Measurements from ENCODE around the gene ENDOV.

ENDOV gene

DNA sequence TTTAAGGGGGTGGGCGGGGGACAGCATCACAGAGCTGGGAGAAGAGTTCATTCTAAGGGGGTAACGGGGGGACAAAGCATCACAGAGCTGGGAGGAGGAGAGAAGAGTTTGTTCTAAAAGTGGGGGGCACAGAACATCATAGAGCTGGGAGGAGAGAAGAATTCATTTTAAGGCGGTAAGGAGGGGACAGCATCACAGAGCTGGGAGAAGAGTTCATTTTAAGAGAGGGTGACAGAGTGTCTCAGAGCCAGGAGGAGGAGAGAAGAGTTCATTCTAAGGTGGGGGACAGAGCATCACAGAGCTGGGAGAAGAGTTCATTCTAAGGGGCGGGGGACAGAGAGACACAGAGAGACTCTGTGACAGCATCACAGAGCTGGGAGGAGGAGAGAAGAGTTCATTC, 27.8 kb downstream of the ENDOV start:
- DNase-seq (ENCODE audit: low read depth, low spot score) = no peak
- no peak overlapping the region for H3K4me3 ChIP-seq (ENCODE audit: low read depth, low read length)
- in situ Hi-C loops (cut with HindIII; ENCODE audit: low sequenced_read_pairs) = no loop called here
- TF ChIP-seq, protein P1, sequence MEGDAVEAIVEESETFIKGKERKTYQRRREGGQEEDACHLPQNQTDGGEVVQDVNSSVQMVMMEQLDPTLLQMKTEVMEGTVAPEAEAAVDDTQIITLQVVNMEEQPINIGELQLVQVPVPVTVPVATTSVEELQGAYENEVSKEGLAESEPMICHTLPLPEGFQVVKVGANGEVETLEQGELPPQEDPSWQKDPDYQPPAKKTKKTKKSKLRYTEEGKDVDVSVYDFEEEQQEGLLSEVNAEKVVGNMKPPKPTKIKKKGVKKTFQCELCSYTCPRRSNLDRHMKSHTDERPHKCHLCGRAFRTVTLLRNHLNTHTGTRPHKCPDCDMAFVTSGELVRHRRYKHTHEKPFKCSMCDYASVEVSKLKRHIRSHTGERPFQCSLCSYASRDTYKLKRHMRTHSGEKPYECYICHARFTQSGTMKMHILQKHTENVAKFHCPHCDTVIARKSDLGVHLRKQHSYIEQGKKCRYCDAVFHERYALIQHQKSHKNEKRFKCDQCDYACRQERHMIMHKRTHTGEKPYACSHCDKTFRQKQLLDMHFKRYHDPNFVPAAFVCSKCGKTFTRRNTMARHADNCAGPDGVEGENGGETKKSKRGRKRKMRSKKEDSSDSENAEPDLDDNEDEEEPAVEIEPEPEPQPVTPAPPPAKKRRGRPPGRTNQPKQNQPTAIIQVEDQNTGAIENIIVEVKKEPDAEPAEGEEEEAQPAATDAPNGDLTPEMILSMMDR (IDR thresholded peaks at IDR 0.05; ENCODE audit: low read depth, low read length) = no peak

DNA sequence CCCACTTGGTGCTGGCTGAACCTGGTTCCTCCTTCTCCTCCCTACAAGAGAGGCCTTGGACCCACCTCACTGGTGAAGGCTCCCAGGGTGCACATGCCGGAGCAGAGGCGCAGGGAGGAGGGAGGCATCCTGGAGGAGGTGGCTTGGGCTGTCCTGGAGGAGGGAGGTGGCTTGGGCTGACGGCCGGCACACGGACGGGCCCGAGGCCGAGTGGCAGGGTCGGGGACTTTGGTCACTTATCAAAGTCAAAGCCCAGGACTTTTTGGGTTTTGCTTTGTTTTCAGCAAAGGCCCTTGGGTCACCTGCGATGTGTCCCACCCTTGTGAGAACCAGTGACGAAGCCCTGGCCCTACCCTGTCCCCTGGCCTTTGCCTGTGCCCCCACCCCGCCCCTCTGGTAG, 28.5 kb downstream of the ENDOV start:
- TF ChIP-seq, protein P1 (IDR thresholded peaks at IDR 0.05; ENCODE audit: low read depth, low read length) = no peak
- no peak for DNase-seq (ENCODE audit: low read depth, low spot score)
- in situ Hi-C loops (cut with HindIII; ENCODE audit: low sequenced_read_pairs) = no loop called here
- no peak overlapping the region for H3K4me3 ChIP-seq (ENCODE audit: low read depth, low read length)

DNA sequence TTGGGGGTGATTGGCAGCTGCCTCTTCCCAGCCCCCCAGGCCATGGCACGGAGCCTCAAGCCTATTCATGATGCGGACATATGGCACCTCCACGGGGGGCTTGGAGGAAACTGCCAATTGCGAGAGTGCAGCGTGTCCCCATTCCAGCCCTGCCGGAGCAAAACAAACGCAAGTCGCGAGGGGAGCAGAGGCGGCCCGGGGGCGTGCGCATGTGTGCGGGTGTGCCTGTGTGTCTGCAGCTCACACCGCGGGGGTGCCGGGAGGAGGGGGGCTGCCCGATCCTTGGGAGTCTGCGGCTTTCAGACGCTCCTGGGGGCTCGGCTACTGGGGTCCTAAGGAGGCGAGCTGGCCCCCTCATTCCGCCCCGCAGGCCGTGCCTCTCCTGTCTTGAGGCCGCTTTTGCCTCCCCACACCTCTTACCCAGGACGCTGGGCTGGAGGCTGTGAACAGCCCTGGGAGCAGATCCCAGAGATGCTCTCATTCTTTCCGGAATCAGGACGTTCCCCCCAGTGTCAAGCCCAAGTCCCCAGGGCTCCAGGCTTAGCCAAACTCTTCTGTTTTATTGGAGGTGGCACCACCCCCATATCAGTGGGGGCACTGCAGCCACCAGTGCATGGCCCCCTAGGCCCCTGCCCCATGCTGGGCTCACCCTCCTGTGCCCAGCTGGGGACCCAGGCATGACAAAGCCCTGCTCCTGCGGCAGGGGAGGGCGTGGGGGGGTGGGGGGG, 29.1 kb downstream of the ENDOV start:
- TF ChIP-seq, protein P1 (IDR thresholded peaks at IDR 0.05; ENCODE audit: low read depth, low read length) = no peak
- no peak overlapping the region for H3K4me3 ChIP-seq (ENCODE audit: low read depth, low read length)
- DNase-seq (ENCODE audit: low read depth, low spot score) = no peak
- in situ Hi-C loops (cut with HindIII; ENCODE audit: low sequenced_read_pairs) = no loop called here

DNA sequence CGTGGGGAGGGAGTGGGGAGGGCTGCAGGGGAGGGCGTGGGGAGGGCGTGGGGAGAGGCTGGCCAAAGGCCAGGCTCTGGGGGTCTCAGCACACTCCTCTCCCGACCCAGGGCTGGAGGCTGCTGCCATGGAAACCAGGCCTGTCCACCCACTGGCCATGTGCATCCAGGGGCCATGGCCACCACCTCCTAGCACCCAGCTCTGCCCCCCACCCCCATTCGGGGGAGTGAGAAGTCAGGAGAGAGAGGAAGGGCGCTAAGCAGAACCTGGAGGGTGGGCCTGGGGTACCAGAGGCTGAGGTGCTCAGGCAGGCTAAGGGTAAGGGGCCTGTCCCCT, 29.6 kb downstream of the ENDOV start:
- H3K4me3 ChIP-seq (ENCODE audit: low read depth, low read length) = no peak overlapping the region
- in situ Hi-C loops (cut with HindIII; ENCODE audit: low sequenced_read_pairs) = no loop called here
- TF ChIP-seq, protein P1 (IDR thresholded peaks at IDR 0.05; ENCODE audit: low read depth, low read length) = no peak
- no peak for DNase-seq (ENCODE audit: low read depth, low spot score)

DNA sequence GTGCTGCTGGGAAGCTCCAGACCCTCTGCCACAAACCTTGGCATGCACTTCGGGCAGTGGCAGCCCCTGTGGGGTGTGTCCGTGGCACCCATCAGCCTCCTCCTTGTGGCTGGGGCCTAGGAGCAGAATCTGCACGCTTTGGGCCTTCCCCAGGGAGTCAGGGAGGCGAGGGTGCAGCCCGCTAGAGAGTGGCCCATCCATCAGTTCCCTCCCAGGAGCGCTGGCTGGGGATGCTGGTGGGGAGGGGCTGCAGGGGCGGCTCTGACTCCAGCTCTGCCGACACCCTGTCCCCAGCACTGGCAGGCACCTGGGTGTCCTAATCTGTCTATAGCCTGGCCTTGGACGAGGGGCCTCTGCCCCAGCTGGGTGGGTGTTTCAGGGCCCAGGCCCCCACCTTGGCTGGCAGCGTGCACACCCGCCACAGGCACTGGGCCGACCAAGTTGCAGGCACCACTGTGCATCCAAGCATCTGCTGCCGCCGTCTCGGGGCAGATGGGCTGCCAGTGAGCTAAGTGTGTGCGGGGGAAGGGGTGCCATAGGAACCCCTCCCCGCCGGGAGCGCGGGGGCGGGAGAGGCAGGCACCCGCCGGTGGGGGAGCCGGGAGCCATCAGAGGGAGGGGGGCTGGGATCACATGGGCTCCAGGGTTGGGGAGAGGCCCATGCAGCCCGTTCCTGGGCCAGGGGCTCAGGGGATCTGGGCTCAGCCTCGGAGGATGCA, 30.2 kb downstream of the ENDOV start:
- in situ Hi-C loops (cut with HindIII; ENCODE audit: low sequenced_read_pairs) = no loop called here
- H3K4me3 ChIP-seq (ENCODE audit: low read depth, low read length) = no peak overlapping the region
- DNase-seq (ENCODE audit: low read depth, low spot score) = no peak
- TF ChIP-seq, protein P1 (IDR thresholded peaks at IDR 0.05; ENCODE audit: low read depth, low read length) = no peak

DNA sequence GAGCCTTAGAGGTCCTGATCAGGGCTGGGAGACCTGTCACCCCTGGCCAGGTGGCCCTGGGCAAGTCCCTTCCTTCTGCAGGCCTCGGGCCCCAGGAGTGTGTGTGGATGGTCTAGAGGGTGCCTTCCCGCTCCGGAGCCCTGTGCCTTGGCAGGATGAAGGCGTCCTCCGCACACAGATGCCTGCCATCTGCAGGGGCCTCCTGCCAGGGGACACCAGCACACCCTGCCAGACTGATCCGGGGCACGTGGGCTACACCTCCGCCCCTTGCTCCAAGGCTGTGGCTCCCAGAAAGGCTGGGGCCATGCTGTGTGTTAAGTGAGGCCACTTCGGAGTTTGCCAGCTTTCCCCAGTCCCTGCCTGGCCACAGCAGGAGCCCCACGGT, 30.8 kb downstream of the ENDOV start:
- DNase-seq (ENCODE audit: low read depth, low spot score) = no peak
- TF ChIP-seq, protein P1 (IDR thresholded peaks at IDR 0.05; ENCODE audit: low read depth, low read length) = no peak
- no peak overlapping the region for H3K4me3 ChIP-seq (ENCODE audit: low read depth, low read length)
- in situ Hi-C loops (cut with HindIII; ENCODE audit: low sequenced_read_pairs) = no loop called here

All from astrocyte of the spinal cord (primary cell).